ENCODE data around the gene SLIT3.

SLIT3 gene

GRCh38 chr5:169300468-169301385, at the start of gene SLIT3:
Gene SLIT3 (minus strand): TSS chr5:169301139. CDS start chr5:169300709, 430 bp downstream.
- no peaks in the 10 kb centered on the region for H3K9me3 ChIP-seq (ENCODE audit: insufficient read depth, low read depth, low read length)
- H3K27ac ChIP-seq (ENCODE audit: low read length): no peak within 1 kb of the TSS
- H3K4me3 ChIP-seq (ENCODE audit: low read length): peak within 1 kb of the TSS; percentile 77
- peaks cover 8% of the 10 kb centered on the region; the same call in 1 of the 2 replicates for H3K4me1 ChIP-seq (ENCODE audit: insufficient read depth, low read length)
- peak within 1 kb of the TSS; percentile 30; the same call in 1 of the 2 replicates for H3K9ac ChIP-seq (ENCODE audit: low read depth, low read length)
- peaks cover 70% of the 10 kb centered on the region for H3K27me3 ChIP-seq (ENCODE audit: insufficient read depth, low read length)
- H3K36me3 ChIP-seq (ENCODE audit: insufficient read depth, low read depth, low read length): no peaks in the 10 kb centered on the region

DNA sequence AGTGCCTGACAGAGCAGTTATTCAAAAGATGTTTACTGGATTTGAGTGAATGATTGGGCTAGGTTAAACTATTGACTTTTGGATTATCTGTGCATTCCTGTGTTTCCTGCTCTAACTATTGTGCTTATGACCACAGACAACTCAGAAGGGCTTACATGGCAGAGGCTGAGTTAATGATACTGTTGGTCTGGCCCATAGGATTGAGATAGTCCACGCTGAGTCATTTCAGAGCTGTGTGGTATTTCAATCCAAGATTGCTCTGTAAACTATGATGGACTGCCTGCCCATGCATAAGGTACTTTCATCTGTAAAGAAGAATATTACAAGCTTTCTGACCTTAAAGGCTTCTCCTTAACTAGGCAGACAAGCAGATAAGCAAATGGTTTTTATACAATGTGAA, 49.1 kb upstream of the SLIT3 start:
- Histone ChIP-seq H3K27ac (ENCODE audit: low read length) (no peak overlapping the region), H3K36me3 (ENCODE audit: insufficient read depth, low read depth, low read length) (no peaks in the 10 kb centered on the region), H3K9ac (ENCODE audit: low read depth, low read length) (no peak overlapping the region), H3K27me3 (ENCODE audit: insufficient read depth, low read length) (no peaks in the 10 kb centered on the region), H3K9me3 (ENCODE audit: insufficient read depth, low read depth, low read length) (no peaks in the 10 kb centered on the region), H3K4me1 (ENCODE audit: insufficient read depth, low read length) (no peaks in the 10 kb centered on the region), H3K4me3 (ENCODE audit: low read length) (no peak overlapping the region)

DNA sequence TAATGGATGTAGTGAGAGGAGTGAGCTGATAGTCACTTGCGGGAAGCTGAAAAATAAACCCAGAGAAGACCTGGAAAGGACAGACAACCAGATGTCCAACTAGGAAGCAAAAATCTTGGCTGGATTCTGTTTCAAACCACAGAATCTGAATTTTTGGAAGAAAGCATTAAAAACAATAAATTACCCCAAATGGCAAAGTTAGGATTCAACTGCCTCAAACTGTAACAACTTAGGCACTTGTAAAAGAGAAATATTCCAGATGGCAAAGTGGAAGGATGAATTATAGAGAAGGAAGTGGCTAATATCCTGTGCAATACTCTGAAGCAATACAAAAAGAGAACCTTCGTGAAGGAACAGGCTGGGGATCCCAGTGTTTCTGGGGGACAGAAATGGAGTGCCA, 46.8 kb upstream of the SLIT3 start:
- Histone ChIP-seq H3K36me3 (ENCODE audit: insufficient read depth, low read depth, low read length) (no peaks in the 10 kb centered on the region), H3K9me3 (ENCODE audit: insufficient read depth, low read depth, low read length) (no peaks in the 10 kb centered on the region), H3K4me1 (ENCODE audit: insufficient read depth, low read length) (no peaks in the 10 kb centered on the region), H3K27ac (ENCODE audit: low read length) (no peak overlapping the region), H3K27me3 (ENCODE audit: insufficient read depth, low read length) (no peaks in the 10 kb centered on the region), H3K9ac (ENCODE audit: low read depth, low read length) (no peak overlapping the region), H3K4me3 (ENCODE audit: low read length) (no peak overlapping the region)

DNA sequence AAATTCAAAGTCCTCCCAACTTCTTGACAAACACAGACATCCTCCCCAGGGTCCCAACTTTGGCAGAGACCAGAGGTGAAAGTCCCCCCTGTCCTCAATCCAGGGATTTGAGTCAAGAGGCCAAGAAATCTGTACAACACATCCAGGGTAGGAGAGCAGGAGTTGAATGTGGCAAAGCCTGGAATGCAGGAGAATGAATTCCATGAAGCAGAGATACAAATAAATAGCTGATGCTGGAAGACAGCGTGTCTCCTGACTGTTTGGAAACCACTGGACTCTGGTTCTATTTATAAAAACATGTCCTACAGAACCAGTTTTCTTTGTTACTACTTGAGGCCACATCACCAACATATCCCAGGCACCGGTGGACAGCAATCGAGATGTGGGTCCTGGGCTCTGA, 43.7 kb upstream of the SLIT3 start:
- H3K4me3 ChIP-seq (ENCODE audit: low read length): no peak overlapping the region
- no peaks in the 10 kb centered on the region for H3K27me3 ChIP-seq (ENCODE audit: insufficient read depth, low read length)
- H3K36me3 ChIP-seq (ENCODE audit: insufficient read depth, low read depth, low read length): no peaks in the 10 kb centered on the region
- H3K4me1 ChIP-seq (ENCODE audit: insufficient read depth, low read length): no peaks in the 10 kb centered on the region
- no peak overlapping the region for H3K9ac ChIP-seq (ENCODE audit: low read depth, low read length)
- H3K9me3 ChIP-seq (ENCODE audit: insufficient read depth, low read depth, low read length): no peaks in the 10 kb centered on the region
- no peak overlapping the region for H3K27ac ChIP-seq (ENCODE audit: low read length)

- Histone ChIP-seq H3K4me1 (ENCODE audit: insufficient read depth, low read length) (no peaks in the 10 kb centered on the region), H3K9ac (ENCODE audit: low read depth, low read length) (no peak overlapping the region), H3K27ac (ENCODE audit: low read length) (no peak overlapping the region), H3K27me3 (ENCODE audit: insufficient read depth, low read length) (no peaks in the 10 kb centered on the region), H3K9me3 (ENCODE audit: insufficient read depth, low read depth, low read length) (no peaks in the 10 kb centered on the region), H3K4me3 (ENCODE audit: low read length) (no peak overlapping the region), H3K36me3 (ENCODE audit: insufficient read depth, low read depth, low read length) (no peaks in the 10 kb centered on the region)
Observed at GRCh38 chr5:169343766-169344165, 42.8 kb upstream of the SLIT3 start.

DNA sequence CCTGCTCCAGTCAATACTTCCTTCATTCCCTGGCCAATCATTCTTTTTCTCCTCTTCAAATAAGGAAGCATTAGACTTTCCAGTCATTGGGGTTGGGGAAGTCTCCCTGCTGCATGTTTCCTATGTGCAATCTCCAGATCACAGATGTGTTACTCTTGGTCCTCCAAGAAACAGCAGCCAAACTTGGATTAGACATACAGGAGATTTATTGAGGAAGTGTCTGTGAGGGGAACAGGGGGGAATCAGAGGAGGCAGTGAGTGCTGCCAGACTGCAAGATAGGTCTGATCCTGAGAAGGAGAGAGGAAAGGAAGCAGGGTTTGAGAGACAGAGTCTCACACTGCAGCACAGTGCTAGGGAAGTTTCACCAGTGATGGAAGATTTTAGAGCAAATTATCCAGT, 40.6 kb upstream of the SLIT3 start:
- no peaks in the 10 kb centered on the region for H3K36me3 ChIP-seq (ENCODE audit: insufficient read depth, low read depth, low read length)
- H3K27me3 ChIP-seq (ENCODE audit: insufficient read depth, low read length): no peaks in the 10 kb centered on the region
- no peaks in the 10 kb centered on the region for H3K9me3 ChIP-seq (ENCODE audit: insufficient read depth, low read depth, low read length)
- no peak overlapping the region for H3K4me3 ChIP-seq (ENCODE audit: low read length)
- H3K4me1 ChIP-seq (ENCODE audit: insufficient read depth, low read length): no peaks in the 10 kb centered on the region
- H3K27ac ChIP-seq (ENCODE audit: low read length): no peak overlapping the region
- no peak overlapping the region for H3K9ac ChIP-seq (ENCODE audit: low read depth, low read length)

- no peaks in the 10 kb centered on the region for H3K4me1 ChIP-seq (ENCODE audit: insufficient read depth, low read length)
- no peak overlapping the region for H3K9ac ChIP-seq (ENCODE audit: low read depth, low read length)
- H3K27ac ChIP-seq (ENCODE audit: low read length): no peak overlapping the region
- H3K27me3 ChIP-seq (ENCODE audit: insufficient read depth, low read length): no peaks in the 10 kb centered on the region
- no peak overlapping the region for H3K4me3 ChIP-seq (ENCODE audit: low read length)
- H3K36me3 ChIP-seq (ENCODE audit: insufficient read depth, low read depth, low read length): no peaks in the 10 kb centered on the region
- no peaks in the 10 kb centered on the region for H3K9me3 ChIP-seq (ENCODE audit: insufficient read depth, low read depth, low read length)
Observed at GRCh38 chr5:169339869-169340268, 38.9 kb upstream of the SLIT3 start.

DNA sequence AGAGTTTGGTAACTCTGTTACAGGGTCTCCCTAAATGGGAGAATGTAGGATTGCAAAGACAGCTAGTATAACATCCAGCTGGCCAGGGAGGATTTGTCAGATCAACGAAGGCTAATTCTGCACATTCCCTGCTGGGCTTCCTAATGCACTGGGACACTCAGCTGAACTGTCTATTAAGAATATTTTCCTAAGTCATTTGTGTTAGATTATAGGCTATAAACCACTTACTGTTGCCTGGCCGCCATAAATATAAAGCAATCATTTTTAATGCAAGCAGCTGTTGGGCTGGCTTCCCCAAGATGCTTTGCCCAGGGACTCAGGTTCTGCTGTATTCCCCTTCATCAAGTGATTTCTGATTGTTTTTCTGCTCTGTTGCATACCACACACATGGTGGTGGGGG, 35.3 kb upstream of the SLIT3 start:
- Histone ChIP-seq H3K4me1 (ENCODE audit: insufficient read depth, low read length) (no peaks in the 10 kb centered on the region), H3K4me3 (ENCODE audit: low read length) (no peak overlapping the region), H3K9me3 (ENCODE audit: insufficient read depth, low read depth, low read length) (no peaks in the 10 kb centered on the region), H3K27ac (ENCODE audit: low read length) (no peak overlapping the region), H3K36me3 (ENCODE audit: insufficient read depth, low read depth, low read length) (no peaks in the 10 kb centered on the region), H3K9ac (ENCODE audit: low read depth, low read length) (no peak overlapping the region), H3K27me3 (ENCODE audit: insufficient read depth, low read length) (no peaks in the 10 kb centered on the region)

DNA sequence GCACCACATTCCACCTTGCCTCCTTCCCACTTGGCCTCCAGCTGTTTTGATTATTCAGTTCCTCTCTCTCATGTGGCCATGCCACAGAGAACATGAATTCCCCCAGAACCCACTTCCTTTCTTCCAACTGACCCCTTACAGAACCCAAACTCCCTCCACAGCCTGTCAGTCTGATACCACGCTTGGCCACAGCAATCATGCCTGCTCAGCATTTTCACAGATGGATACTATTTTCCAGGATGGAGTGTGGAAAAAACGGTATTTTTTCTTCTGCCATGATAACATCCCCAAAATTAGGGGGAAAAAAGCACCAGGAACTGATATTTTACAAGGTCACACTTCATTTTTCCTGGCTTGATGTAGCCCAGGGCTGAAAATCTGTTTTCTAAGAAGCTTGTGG, 34.9 kb upstream of the SLIT3 start:
- no peaks in the 10 kb centered on the region for H3K9me3 ChIP-seq (ENCODE audit: insufficient read depth, low read depth, low read length)
- H3K36me3 ChIP-seq (ENCODE audit: insufficient read depth, low read depth, low read length): no peaks in the 10 kb centered on the region
- no peak overlapping the region for H3K27ac ChIP-seq (ENCODE audit: low read length)
- H3K27me3 ChIP-seq (ENCODE audit: insufficient read depth, low read length): no peaks in the 10 kb centered on the region
- H3K4me3 ChIP-seq (ENCODE audit: low read length): no peak overlapping the region
- no peak overlapping the region for H3K9ac ChIP-seq (ENCODE audit: low read depth, low read length)
- H3K4me1 ChIP-seq (ENCODE audit: insufficient read depth, low read length): no peaks in the 10 kb centered on the region

- Histone ChIP-seq H3K4me1 (ENCODE audit: insufficient read depth, low read length) (no peaks in the 10 kb centered on the region), H3K27me3 (ENCODE audit: insufficient read depth, low read length) (no peaks in the 10 kb centered on the region), H3K9ac (ENCODE audit: low read depth, low read length) (no peak overlapping the region), H3K27ac (ENCODE audit: low read length) (no peak overlapping the region), H3K4me3 (ENCODE audit: low read length) (no peak overlapping the region), H3K36me3 (ENCODE audit: insufficient read depth, low read depth, low read length) (no peaks in the 10 kb centered on the region), H3K9me3 (ENCODE audit: insufficient read depth, low read depth, low read length) (no peaks in the 10 kb centered on the region)
Observed at GRCh38 chr5:169333518-169333917, 32.6 kb upstream of the SLIT3 start.

DNA sequence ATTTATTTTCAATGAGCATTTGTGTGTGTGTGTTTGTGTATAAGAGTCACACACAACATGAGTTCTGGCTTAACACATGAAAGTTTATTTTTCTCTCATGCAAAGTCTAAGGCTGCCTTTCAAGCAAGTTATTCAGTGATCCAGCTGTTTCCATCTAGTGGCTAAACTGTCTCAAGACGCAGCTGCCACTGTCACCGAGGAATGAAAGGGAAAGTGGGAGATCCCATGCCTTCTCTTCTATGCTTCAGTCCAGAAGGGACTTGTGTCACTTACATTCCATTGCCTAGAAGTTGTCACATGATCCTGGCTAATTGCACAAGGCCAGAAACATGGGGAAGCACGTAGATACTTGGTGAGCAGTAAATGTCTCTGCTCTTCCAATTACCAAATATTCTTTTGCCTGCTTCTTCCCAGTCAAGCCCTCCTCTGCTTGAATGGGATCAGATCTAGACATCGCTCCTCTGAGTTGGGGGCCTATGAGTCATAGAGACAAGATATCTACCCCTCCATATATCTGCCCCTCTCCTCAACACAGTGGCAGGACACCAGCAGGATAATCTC, 30.4 kb upstream of the SLIT3 start:
- no peak overlapping the region for H3K9ac ChIP-seq (ENCODE audit: low read depth, low read length)
- no peaks in the 10 kb centered on the region for H3K4me1 ChIP-seq (ENCODE audit: insufficient read depth, low read length)
- no peaks in the 10 kb centered on the region for H3K27me3 ChIP-seq (ENCODE audit: insufficient read depth, low read length)
- no peaks in the 10 kb centered on the region for H3K36me3 ChIP-seq (ENCODE audit: insufficient read depth, low read depth, low read length)
- no peak overlapping the region for H3K27ac ChIP-seq (ENCODE audit: low read length)
- H3K4me3 ChIP-seq (ENCODE audit: low read length): no peak overlapping the region
- H3K9me3 ChIP-seq (ENCODE audit: insufficient read depth, low read depth, low read length): no peaks in the 10 kb centered on the region

GRCh38 chr5:169328401-169328800, 27.5 kb upstream of the SLIT3 start:
- H3K9ac ChIP-seq (ENCODE audit: low read depth, low read length): no peak overlapping the region
- H3K36me3 ChIP-seq (ENCODE audit: insufficient read depth, low read depth, low read length): no peaks in the 10 kb centered on the region
- no peak overlapping the region for H3K4me3 ChIP-seq (ENCODE audit: low read length)
- H3K9me3 ChIP-seq (ENCODE audit: insufficient read depth, low read depth, low read length): no peaks in the 10 kb centered on the region
- no peak overlapping the region for H3K27ac ChIP-seq (ENCODE audit: low read length)
- no peaks in the 10 kb centered on the region for H3K27me3 ChIP-seq (ENCODE audit: insufficient read depth, low read length)
- H3K4me1 ChIP-seq (ENCODE audit: insufficient read depth, low read length): no peaks in the 10 kb centered on the region

Data from iPS-20b (cell line).